Gastrocnemius medialis (tissue), 4 donors: ENCODE measurements around the gene P4HA2.

Source experiments
- POLR2A ChIP-seq, 2 donors: fragments of 450-650 bp; IDR thresholded peaks; one replicate each; pipeline ENCODE4 v1.6.1; 2017; ENCODE audit warnings: antibody characterized with exemption in 2 of 2, mild to moderate bottlenecking in 2 of 2, moderate library complexity in 2 of 2
- TF ChIP-seq, protein P1 (sequence below), 5 experiments: fragments of 450-650 bp in 3 of 5; fragments of 200-600 bp in 2 of 5; sonication (generic) in 2 of 5; IDR thresholded peaks in 4 of 5; conservative IDR thresholded peaks in 1 of 5; 1 replicate in 4 of 5; 2 replicates in 1 of 5; pipeline ENCODE4 v1.5.1; 2016 to 2019; ENCODE audit warnings: antibody characterized with exemption in 5 of 5, mild to moderate bottlenecking in 3 of 5, moderate library complexity in 3 of 5

DNA sequence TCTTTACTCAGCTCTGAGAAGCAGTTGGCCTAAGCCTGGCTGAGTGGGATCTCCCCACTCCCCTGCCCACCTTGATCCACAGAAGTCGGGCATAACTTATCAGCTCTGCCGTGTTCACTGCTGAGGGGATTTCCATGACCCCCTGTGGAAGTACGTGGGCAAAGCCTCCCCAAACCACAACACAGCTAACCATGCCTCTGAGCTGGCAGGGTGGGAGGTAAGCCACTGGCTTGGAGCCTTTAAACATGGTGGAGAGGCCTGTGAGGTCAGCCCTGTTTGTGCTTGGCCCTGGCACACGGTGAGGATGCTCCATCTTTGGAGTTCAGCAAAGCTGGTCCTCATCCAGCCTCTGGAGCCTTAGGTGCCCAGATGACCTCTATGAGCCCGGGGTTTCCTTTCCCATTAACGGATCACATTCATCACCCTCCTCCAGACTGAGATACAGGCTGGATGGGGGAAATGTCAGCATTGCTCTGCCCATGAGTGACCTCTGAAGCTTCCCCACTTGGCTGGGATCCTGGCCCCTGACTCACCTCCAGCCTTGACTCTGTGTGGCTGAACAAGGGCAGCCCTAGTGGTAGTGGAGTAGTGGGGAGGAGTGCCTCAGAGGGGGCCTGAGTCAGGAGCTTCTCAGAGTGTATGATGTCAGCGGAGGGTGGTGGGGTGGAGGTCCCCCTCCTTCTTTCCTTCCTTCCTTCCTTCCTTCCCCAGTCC lies 36.1 kb upstream of the P4HA2 start:
- TF ChIP-seq, protein P1, sequence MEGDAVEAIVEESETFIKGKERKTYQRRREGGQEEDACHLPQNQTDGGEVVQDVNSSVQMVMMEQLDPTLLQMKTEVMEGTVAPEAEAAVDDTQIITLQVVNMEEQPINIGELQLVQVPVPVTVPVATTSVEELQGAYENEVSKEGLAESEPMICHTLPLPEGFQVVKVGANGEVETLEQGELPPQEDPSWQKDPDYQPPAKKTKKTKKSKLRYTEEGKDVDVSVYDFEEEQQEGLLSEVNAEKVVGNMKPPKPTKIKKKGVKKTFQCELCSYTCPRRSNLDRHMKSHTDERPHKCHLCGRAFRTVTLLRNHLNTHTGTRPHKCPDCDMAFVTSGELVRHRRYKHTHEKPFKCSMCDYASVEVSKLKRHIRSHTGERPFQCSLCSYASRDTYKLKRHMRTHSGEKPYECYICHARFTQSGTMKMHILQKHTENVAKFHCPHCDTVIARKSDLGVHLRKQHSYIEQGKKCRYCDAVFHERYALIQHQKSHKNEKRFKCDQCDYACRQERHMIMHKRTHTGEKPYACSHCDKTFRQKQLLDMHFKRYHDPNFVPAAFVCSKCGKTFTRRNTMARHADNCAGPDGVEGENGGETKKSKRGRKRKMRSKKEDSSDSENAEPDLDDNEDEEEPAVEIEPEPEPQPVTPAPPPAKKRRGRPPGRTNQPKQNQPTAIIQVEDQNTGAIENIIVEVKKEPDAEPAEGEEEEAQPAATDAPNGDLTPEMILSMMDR (IDR thresholded peaks at IDR 0.05 in 4 of 5, conservative IDR thresholded peaks at IDR 0.05 in 1 of 5): no peak
- no peak for TF ChIP-seq POLR2A (IDR thresholded peaks at IDR 0.05)
